ENCODE data around the gene SP4.

The SP4 gene

DNA sequence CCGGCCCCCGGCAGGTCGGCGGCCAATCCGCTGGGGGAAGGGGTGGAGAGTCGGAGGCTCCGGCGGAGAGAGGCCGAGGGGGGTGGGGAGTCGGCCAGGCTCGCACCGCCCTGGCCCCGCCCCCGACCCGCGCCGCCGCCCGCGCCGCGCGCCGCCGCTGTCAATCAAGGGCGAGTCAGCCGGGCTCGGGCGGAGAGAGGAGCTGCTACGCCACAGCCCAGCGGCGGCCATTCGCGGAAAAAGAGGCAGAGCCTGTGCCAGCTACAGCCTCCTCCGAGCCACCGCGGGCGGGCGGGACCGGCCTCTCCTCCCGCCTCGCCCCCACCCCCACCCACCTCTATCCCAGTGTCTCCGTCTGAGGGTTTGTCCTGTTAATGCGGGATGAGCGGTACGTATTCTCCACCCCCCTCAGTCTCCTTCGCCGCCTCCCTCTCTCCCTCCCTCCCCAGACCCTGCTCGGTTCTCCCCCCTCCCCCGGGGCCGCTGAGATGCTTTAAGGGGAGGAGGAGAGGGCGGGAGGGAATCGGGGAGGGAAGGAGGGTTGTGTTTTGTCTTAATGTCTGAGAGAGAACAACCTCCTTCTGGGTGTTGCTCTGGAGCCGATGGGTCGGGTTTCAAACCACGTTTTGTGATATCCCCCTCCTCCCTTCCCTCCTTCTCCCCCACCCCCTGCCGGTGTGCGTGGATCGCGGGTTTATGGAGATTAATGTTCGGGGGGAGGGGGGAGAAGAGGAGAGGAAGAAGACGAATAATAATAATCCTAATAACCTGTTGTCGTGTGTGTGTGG, at the start of gene SP4:
SP4 (plus strand) TSS at position 213 of the 788 bp plus-strand sequence; CDS start at position 382, 169 bp downstream.
- DNase-seq, result peak; percentile 91 to 97 (median 94)

- DNase-seq, result no peak
Observed at GRCh38 chr7:21383227-21384220, 44.4 kb upstream of the SP4 start.

- DNase-seq, result no peak
Observed at GRCh38 chr7:21393937-21394336, 33.9 kb upstream of the SP4 start.

GRCh38 chr7:21401944-21402343, 25.9 kb upstream of the SP4 start:
- no peak for DNase-seq

- DNase-seq, result no peak
Observed at GRCh38 chr7:21407796-21408480, 19.9 kb upstream of the SP4 start.

- no peak for DNase-seq
Observed at GRCh38 chr7:21408481-21408820, 19.4 kb upstream of the SP4 start.

GRCh38 chr7:21412410-21412851, 15.5 kb upstream of the SP4 start:
- DNase-seq, result no peak

DNA sequence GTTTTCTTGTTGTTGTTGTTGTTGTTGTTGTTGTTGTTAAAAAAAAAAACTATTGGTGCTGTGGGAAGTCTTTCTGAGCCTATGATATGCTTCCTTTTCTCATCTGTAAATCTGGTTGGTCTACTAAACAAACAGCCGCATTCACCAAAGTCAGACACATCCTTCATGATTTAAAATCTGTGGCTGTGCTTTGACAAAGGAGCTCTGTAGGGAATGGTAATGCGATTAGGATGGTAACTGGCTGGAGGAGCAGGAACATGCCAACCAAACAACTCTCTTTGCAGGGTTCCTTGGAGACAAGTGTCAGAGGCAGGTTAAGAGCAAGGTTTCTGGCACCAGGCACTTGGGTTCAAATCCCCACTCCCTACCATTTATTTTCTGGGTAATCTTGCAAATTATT, 14.9 kb upstream of the SP4 start:
- DNase-seq, result no peak

DNA sequence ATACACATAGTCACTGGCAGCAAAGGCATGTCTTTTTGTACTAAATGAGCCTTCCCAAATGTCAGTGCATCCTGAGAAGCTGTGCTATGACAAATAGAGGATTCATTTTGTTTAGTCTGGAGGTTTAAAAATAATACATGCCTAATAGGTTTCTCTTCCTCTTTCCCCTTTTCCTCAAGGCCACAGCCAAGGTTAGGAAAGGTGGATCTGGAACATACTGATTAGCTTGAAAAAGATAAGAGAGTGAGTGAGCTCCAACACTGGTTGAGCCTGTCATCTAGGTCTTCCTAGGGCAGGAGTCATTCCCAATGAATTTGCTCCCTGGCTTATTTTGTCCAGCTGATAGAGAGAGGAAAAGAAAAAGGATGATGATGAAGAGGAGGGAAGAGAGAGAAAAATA, 14.4 kb upstream of the SP4 start:
- DNase-seq, result no peak

GRCh38 chr7:21414795-21415393, 13.0 kb upstream of the SP4 start:
- no peak for DNase-seq

GRCh38 chr7:21417647-21418046, 10.2 kb upstream of the SP4 start:
- DNase-seq, result no peak

GRCh38 chr7:21422751-21423150, 5.1 kb upstream of the SP4 start:
- no peak for DNase-seq

DNA sequence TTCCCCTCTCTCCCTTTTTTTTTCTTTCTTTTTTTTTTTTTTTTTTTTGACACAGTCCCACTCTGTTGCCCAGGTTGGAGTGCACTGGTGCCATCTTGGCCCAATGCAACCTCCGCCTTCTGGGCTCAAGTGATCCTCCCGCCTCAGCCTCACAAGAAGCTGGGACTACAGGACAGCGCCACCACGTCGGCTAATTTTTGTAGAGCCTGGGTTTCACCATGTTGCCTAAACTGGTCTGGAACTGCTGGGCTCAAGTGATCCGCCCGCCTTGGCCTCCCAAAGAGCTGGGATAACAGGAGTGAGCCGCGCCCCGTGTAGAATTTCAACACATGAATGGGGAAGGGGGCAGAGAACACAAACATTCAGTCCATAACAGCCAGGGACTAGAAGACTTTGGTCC, 2.6 kb upstream of the SP4 start:
- DNase-seq, result no peak

GRCh38 chr7:21426286-21427181, 1.3 kb upstream of the SP4 start:
- DNase-seq, result no peak

DNA sequence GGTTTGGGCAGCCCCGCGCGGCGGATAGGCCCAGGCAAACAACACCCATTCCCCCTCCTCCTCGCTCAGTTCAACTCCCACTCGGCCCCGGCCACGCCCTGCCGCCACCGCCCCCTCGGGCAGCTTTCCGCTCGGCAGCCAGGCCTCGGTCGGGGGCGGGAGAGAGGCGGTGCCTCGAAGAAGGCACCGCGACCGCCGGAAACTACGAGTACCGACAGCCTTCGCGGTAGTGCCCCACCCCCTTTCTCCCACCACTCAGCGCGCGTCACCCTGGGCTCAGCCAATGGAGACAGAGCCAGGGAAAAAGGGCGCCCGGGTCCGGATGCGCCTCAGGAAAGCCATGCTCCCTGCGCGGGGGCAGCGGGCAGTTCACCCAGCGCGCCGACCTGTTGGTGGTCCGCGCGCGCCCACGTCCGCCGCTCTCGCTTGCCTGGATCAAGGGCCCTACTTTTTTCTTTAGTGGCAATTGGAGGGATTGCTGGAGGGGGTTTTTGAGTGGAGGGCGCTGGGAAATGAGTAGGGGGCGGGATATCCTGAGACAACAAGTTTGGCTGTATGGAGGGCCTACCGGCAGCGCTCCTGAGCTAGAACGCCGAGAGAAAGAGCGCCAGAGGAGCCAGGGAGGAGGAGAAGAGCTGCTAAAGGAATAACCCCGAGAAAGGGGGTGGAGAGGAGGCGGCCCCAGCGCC, 557 bp upstream of the SP4 start:
- peak; percentile 98 to 99 (median 99) for DNase-seq

GRCh38 chr7:21428659-21428941, 717 bp downstream of the SP4 start:
- DNase-seq, result no peak

DNA sequence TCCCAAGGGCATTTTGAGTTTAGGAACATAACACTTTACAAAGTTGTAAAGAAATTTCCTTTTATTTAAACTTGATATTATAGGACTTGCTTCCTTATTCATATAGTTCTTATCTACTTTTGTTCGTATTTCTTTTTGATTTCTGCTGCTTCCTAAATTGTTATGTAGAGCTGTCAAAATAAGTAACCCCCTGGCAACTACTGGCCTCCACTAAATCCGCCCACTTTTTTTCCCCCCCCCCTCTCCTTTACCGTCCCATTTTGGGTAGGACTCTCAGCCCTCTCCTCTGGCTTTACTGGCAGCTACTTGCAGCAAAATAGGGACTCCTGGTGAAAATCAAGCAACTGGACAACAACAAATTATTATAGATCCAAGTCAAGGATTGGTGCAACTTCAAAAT, 1.1 kb downstream of the SP4 start:
- no peak for DNase-seq

- no peak for DNase-seq
Observed at GRCh38 chr7:21429786-21430574, 2.1 kb downstream of the SP4 start.

DNA sequence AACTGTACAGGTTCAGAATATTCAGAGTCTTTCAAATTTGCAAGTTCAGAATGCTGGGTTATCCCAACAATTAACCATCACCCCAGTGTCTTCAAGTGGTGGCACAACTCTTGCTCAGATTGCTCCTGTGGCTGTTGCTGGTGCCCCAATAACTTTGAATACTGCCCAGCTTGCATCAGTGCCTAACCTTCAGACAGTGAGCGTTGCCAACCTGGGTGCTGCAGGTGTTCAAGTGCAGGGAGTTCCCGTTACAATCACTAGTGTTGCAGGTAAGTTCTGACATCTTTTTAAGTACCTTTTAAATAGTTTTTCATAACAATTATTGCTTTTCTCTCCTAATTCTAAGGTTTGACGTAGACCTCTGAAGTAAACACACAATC, 2.7 kb downstream of the SP4 start:
- DNase-seq, result no peak

DNA sequence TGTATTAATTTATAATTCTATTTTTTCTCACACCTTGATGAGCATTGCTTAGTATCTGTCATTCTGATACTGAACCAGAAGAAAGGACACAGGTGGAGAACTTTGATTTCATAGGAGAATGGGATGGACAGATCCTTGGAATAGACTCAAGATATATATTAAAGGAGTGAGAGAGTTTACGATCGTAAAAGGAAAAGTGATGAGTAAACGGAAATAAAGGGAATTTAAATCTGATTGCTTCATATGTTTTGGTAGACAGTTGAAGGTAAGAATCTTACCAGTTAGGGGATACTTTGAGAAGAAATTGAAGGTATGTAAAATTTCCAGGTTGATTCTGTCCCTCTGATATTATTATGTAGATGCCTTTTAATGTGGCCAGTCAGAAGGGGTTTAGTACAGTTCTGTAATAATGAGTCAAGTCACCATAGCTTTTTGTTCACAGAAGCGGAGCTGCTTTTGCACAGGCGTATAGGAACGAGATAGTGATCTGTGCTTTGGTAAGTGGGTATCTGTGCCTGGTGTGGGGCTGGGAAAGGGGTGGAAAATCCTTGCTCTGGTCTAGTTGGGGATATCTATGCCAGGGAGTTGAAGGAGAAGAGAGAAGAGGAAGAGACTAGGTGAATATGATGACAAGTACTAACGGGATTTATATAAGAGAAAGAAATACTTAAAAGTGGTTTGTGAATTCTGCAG, 15.4 kb downstream of the SP4 start:
- no peak for DNase-seq
